Measurements from ENCODE around the gene CCDC30.

DNA sequence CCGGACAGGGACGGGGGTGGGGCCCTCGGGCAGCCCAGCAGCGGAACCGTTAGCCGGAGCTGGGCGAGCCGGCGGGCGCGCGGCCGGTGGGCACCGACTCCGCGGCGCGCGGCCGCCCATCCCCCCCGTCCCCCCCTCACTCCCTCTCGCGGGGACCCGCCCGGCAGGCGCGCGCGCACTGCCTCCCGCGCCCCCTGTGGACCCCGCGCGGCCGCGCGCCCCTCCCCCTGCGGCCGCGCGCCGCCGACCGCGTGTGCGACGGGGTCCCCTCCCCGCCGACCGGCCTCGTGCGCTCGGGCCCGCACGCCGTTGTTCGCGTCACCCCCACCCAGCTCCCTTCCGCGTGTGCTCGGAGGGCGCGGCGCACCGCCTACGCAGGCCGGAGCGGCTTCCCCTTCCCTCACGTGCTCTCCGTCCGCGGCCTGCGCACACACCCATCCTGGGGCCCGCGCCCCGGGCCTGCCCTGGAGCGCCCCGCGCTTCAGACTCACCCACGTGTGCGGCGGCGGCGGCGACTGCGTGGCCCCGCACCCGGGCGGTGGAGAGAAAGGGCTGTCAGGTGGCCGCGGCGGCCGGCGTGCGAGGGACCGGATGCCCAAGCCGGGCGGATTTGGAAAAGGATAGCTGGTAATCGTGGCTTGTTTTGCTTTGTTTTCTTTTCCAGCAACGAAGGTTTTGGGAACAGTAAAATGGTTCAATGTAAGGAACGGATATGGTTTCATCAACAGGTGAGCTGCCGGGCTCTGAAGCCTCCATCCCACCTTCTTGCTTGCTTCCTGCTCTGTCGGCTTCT lies 219.8 kb downstream of the CCDC30 start:
- TF ChIP-seq, protein P1, sequence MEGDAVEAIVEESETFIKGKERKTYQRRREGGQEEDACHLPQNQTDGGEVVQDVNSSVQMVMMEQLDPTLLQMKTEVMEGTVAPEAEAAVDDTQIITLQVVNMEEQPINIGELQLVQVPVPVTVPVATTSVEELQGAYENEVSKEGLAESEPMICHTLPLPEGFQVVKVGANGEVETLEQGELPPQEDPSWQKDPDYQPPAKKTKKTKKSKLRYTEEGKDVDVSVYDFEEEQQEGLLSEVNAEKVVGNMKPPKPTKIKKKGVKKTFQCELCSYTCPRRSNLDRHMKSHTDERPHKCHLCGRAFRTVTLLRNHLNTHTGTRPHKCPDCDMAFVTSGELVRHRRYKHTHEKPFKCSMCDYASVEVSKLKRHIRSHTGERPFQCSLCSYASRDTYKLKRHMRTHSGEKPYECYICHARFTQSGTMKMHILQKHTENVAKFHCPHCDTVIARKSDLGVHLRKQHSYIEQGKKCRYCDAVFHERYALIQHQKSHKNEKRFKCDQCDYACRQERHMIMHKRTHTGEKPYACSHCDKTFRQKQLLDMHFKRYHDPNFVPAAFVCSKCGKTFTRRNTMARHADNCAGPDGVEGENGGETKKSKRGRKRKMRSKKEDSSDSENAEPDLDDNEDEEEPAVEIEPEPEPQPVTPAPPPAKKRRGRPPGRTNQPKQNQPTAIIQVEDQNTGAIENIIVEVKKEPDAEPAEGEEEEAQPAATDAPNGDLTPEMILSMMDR (IDR thresholded peaks at IDR 0.05) = no peak
- TF ChIP-seq EP300 (IDR thresholded peaks at IDR 0.05; ENCODE audit: low read depth) = no peak

Data from transverse colon (tissue), 3 donors.